Vagina (tissue), 2 donors: ENCODE data around the gene PRKAA2.

Experiments used
- CTCF ChIP-seq, 3 experiments: fragments of 450-650 bp in 2 of 3; fragments of 200-600 bp in 1 of 3; sonication (generic) in 1 of 3; IDR thresholded peaks; one replicate each; pipeline ENCODE4 v1.5.1; 2017 to 2019; ENCODE audit warnings: antibody characterized with exemption in 3 of 3, mild to moderate bottlenecking in 2 of 3, moderate library complexity in 2 of 3
- POLR2A ChIP-seq, 2 donors: fragments of 450-650 bp; IDR thresholded peaks; one replicate each; pipeline ENCODE4 v1.6.1; 2017; ENCODE audit warnings: antibody characterized with exemption in 2 of 2, mild to moderate bottlenecking in 2 of 2, moderate library complexity in 2 of 2
- POLR2AphosphoS5 ChIP-seq, 2 donors: sonication (generic); formaldehyde crosslinking; IDR thresholded peaks; one replicate each; pipeline ENCODE4 v1.9.0; 2017; ENCODE audit warnings: antibody characterized with exemption in 2 of 2, mild to moderate bottlenecking in 2 of 2, low read depth in 1 of 2; ENCODE audit not compliant: insufficient read depth in 1 of 2

GRCh38 chr1:56710646-56711045, 65.5 kb downstream of the PRKAA2 start:
- TF ChIP-seq CTCF (IDR thresholded peaks at IDR 0.05) (no peak), POLR2AphosphoS5 (IDR thresholded peaks at IDR 0.05; ENCODE audit: insufficient read depth in 1 of 2, low read depth in 1 of 2) (no peak), POLR2A (IDR thresholded peaks at IDR 0.05) (no peak)
